GM15510 (cell line): Measurements from ENCODE around the gene TRIM27.
A peak's percentile ranks its signal among the peaks of the same experiment; 100 is the strongest.

Experiments
- POLR2A ChIP-seq: IDR thresholded peaks from 3 replicates; pipeline ENCODE4 v1.6.1; 2011; ENCODE audit warnings: borderline replicate concordance; ENCODE audit not compliant: insufficient read length; ENCODE audit errors: extremely low read depth

The TRIM27 gene

GRCh38 chr6:28923318-28924102 is at the start of gene TRIM27:
Gene TRIM27, minus strand, starts transcription at chr6:28923985. Its CDS starts 353 bp downstream, at chr6:28923632.
- TF ChIP-seq POLR2A, result peak; percentile 97

GRCh38 chr6:28969129-28969528 is 45.3 kb upstream of the TRIM27 start:
- no peak for TF ChIP-seq POLR2A

DNA sequence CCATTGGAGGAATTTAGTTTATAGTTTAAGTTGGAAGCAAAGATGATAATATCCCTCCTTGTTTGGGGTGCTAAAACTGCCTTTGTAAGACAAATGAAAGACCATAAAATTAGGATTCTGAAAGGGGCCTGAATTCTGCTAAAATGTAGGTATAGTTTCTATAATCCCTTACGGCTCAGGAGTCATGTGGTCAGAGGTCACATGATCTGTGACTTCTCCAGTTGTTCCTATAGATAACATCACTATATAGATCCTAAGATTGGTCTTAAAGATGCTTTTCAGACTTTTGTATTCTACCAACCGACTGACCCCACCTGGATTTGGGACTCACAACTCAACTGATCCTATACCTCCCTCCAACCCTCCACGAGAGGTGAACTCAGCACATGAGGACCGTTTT is 44.7 kb upstream of the TRIM27 start:
- TF ChIP-seq POLR2A, result no peak

- TF ChIP-seq POLR2A, result no peak
Measured at GRCh38 chr6:28965706-28966105, 41.9 kb upstream of the TRIM27 start.

DNA sequence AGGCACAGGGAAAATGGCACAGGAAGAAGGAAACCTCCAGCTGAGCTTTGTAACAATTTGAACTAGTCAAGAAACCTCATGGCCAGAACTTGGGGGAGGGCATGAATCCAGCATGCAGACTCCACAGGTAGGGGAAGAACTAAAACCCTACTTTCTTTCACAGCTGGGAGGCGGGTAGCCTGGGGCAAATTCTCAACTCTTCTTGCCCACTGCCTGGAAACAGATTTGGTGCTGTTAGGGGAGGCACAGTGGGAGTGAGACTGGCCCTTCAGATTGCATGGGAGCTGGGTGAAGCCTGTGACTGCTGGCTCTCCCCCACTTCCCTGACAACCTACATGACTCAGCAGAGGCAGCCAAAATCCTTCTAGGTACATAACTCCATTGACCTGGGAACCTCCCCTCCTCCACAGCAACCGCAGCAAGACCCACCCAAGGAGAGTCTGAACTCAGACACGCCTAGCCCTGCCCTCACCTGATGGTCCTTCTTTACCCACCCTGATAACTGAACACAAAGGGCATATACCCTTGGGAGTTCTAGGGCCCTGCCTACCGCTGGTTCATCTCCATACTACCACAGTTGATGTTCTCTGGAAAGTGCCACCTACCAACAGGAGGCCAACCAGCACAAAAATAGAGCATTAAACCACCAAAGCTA is 37.2 kb upstream of the TRIM27 start:
- no peak for TF ChIP-seq POLR2A

GRCh38 chr6:28956331-28956730 is 32.5 kb upstream of the TRIM27 start:
- TF ChIP-seq POLR2A, result no peak

DNA sequence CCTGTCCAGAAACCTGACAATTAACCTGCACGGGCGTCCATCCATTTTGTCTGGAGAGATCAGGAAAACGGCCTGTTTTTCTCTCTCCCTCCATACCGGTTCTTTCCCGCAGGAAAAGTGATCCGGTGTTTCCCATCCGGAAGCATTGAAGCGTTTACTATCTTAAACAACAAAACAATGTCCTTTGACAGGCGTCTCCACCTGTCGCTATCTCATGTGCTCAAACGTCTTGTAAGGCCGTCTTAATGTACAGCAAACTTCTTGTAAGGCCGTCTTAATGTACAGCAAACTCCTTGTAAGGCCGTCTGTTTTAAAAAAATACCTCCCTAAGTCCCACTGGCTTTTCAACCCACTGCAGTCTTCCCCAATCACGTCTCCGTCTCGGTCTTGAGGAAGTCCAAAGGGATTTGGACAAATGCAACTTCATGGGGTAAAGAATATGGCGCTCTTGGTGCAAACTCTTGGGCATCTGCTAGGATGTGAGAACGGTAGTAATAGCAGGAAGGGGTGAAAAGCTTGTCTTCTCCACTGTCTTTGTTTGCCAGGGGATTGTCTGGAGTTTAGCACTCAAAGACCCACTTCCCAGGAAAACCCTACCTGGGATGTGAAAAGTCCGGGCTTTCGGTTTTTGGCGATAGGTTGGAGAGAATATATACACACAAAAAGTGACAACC is 29.9 kb upstream of the TRIM27 start:
- no peak for TF ChIP-seq POLR2A

- TF ChIP-seq POLR2A, result no peak
Measured at GRCh38 chr6:28953039-28953584, 29.3 kb upstream of the TRIM27 start.

DNA sequence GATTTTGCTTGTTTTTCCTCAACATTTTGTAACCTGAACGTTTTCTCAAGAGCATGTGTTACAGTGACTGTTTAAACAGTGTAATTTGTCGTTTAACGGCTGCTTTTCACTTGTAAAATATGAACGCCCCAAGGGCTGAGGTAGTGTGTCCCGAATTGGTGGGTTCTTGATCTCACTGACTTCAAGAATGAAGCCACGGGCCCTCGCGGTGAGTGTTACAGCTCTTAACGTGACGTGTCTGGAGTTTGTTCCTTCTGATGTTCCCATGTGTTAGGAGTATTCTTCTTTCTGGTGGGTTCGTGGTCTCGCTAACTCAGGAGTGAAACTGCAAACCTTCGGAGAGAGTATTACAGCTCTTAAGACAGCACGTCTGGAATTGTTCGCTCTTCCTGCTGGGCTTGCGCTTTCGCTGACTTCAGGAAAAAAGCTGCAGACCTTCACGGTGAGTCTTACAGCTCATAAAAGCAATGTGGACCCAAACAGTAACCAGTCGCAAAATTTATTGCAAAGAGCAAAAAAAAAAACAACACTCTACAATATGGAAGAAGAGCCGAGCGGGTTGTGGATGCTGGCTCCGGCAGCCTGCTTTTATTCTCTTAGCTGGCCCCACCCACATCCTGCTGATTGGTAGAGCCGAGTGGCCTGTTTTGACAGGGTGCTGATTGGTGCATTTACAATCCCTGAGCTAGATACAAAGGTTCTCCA is 25.1 kb upstream of the TRIM27 start:
- TF ChIP-seq POLR2A, result no peak

DNA sequence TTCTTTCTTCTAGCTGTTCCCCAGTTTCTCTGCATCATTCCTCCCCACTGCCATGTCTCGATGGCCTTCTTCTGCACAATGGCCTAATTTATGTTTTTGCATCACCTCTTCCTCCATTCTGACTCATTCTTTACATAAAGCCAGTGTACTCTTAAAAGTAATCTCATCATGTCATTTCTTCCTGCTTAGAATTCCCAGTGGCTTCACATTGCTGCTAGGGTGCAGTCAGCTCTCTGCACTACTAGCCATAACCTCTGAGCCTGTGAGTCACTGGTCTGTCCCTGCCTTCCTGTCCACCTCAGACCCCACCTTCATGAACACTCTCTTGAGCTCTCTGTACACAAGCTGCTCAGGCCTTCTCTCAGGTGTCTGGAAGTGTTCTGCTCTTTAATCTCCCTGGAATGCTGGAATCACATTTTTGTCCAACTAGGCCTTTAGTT is 24.1 kb upstream of the TRIM27 start:
- TF ChIP-seq POLR2A, result no peak

DNA sequence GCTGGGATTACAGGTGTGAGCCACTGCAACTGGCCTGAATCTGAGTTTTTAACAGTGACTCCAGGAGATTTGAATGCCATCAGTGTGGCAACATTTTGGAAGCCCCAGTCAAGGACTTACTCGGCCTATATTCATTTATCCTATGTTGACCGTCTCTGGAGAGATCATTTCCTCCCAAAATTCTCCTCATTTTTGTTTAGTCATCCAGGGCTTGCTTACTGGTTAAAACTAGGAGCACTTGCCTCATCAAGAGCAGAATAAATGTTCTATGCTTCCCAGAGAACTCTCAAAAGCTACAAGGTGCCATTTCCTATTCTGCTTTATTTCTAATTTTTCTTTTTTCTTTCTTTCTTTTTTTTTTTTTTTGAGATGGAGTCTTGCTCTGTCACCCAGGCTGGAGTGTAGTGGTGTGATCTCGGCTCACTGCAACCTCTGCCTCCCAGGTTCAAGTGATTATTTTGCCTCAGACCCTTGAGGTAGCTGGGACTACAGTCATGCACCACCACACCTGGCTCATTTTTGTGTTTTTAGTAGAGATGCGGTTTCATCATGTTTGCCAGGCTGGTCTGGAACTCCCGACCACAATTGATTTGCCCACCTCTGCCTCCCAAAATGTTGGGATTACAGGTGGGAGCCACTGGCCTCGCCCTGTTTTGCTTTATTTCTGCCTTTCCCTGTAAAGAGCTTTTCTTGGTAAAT is 23.4 kb upstream of the TRIM27 start:
- TF ChIP-seq POLR2A, result no peak

DNA sequence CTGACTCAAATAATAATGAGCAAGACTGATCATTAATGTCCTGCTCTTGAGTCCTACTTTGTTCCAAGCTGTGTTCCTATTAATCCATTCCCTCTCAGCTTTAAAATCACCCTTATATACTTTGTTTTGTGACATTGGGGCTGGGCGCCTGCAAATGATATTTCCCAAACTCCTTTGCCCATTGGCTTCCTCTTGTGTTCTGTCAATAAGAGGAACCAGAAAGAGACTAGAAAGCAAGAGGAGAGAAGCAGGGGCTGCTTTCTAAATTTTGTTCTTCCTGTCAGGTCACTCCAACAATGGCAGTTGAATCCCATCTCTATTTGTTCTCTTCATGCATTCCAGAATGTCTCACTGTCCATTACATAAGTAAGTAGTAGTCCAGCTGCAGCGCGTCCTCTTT is 21.6 kb upstream of the TRIM27 start:
- no peak for TF ChIP-seq POLR2A

DNA sequence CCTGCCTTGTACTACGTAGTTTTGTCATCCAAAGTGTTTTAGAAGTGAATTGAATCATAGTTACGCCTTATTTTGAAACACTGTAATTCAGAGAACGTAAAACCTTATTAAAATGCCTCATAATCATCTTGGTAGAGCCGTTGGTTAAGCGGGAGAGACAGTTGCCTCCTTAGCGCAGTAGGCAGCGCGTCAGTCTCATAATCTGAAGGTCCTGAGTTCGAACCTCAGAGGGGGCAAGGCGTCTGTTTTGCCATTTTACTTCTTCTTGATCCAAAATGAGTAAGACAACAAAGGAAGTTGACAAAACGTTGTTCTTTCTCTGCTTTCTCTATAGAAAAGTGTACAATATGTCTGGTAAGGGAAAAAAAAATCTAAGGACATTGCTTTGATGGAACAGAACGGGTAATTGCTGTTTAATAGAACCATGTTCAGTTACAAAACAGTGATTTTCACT is 20.7 kb upstream of the TRIM27 start:
- TF ChIP-seq POLR2A, result no peak
